Mesenchymal stem cell (in vitro differentiated cells and primary cell): ENCODE measurements around the gene KRT20.

Source experiments
- DNase-seq: peaks from one replicate; pipeline ENCODE4 v3.0.0-alpha.2; 2013
- H2AFZ ChIP-seq: one replicate; pipeline ENCODE4 v1.6.1; 2013; ENCODE audit warnings: low read depth, mild to moderate bottlenecking, control low read depth, inconsistent platforms, low read length, moderate library complexity
- H2AK5ac ChIP-seq: 2 replicates; pipeline ENCODE4 v1.6.1; 2013; ENCODE audit warnings: low read length, moderate library complexity, mild to moderate bottlenecking, inconsistent platforms; ENCODE audit not compliant: severe bottlenecking
- H2BK120ac ChIP-seq: one replicate; pipeline ENCODE4 v1.6.1; 2013; ENCODE audit warnings: low read depth, mild to moderate bottlenecking, inconsistent platforms, low read length, moderate library complexity
- H2BK12ac ChIP-seq, 2 experiments: one replicate each; pipeline ENCODE4 v1.6.1; 2013; ENCODE audit warnings: inconsistent platforms in 2 of 2, low read length in 2 of 2, mild to moderate bottlenecking in 2 of 2, moderate library complexity in 2 of 2, control low read depth in 1 of 2
- H2BK15ac ChIP-seq: one replicate; pipeline ENCODE4 v1.6.1; 2013; ENCODE audit warnings: mild to moderate bottlenecking, low read depth, inconsistent platforms; ENCODE audit not compliant: poor library complexity, severe bottlenecking
- H2BK5ac ChIP-seq: 2 replicates; pipeline ENCODE4 v1.6.1; 2013; ENCODE audit warnings: low read depth, mild to moderate bottlenecking, low read length, control low read depth, inconsistent platforms; ENCODE audit not compliant: poor library complexity, severe bottlenecking
- H3K14ac ChIP-seq, 2 experiments: one replicate each; pipeline ENCODE4 v1.6.1; 2013; ENCODE audit warnings: inconsistent platforms in 2 of 2, low read length in 2 of 2, control low read depth in 1 of 2, mild to moderate bottlenecking in 1 of 2, moderate library complexity in 1 of 2
- H3K18ac ChIP-seq, 2 experiments: one replicate each; pipeline ENCODE4 v1.6.1; 2013; ENCODE audit warnings: inconsistent platforms in 2 of 2, low read length in 2 of 2, control low read depth in 1 of 2, low read depth in 1 of 2, mild to moderate bottlenecking in 1 of 2
- H3K23ac ChIP-seq, 2 experiments: one replicate each; pipeline ENCODE4 v1.6.1; 2013; ENCODE audit warnings: inconsistent platforms in 2 of 2, low read length in 2 of 2, mild to moderate bottlenecking in 2 of 2, moderate library complexity in 2 of 2, control low read depth in 1 of 2
- H3K27ac ChIP-seq: 2 replicates; pipeline ENCODE4 v1.5.1; 2013; ENCODE audit warnings: mild to moderate bottlenecking, moderate library complexity, low read length, control low read depth, inconsistent platforms; ENCODE audit not compliant: poor library complexity, severe bottlenecking
- H3K27me3 ChIP-seq, 2 experiments: 2 replicates each; pipeline versions ENCODE4 v1.6.1 to v1.7.0; 2013; ENCODE audit warnings: low read length in 2 of 2, mild to moderate bottlenecking in 2 of 2, moderate library complexity in 2 of 2, control low read depth in 1 of 2, inconsistent platforms in 1 of 2; ENCODE audit not compliant: control insufficient read depth in 1 of 2, insufficient read depth in 1 of 2
- H3K36me3 ChIP-seq, 2 experiments: 2 replicates each; pipeline versions ENCODE4 v1.6.1 to v1.7.0; 2013; ENCODE audit warnings: low read length in 2 of 2, control low read depth in 1 of 2, inconsistent platforms in 1 of 2, low read depth in 1 of 2, mild to moderate bottlenecking in 1 of 2; ENCODE audit not compliant: insufficient read depth in 2 of 2, control insufficient read depth in 1 of 2
- H3K4ac ChIP-seq, 2 experiments: one replicate each; pipeline ENCODE4 v1.6.1; 2013; ENCODE audit warnings: inconsistent platforms in 2 of 2, low read length in 2 of 2, mild to moderate bottlenecking in 2 of 2, moderate library complexity in 2 of 2, control low read depth in 1 of 2, low read depth in 1 of 2
- H3K4me1 ChIP-seq: 2 replicates; pipeline ENCODE4 v1.6.1; 2013; ENCODE audit warnings: low read depth, low read length, control low read depth; ENCODE audit not compliant: control insufficient read depth, insufficient read depth
- H3K4me2 ChIP-seq: 2 replicates; pipeline ENCODE4 v1.6.1; 2013; ENCODE audit warnings: low read length, mild to moderate bottlenecking, inconsistent platforms; ENCODE audit not compliant: poor library complexity, severe bottlenecking
- H3K4me3 ChIP-seq, 2 experiments: 2 replicates each; pipeline versions ENCODE4 v1.5.1 to v1.7.0; 2013; ENCODE audit warnings: low read length in 2 of 2, mild to moderate bottlenecking in 2 of 2, control low read depth in 1 of 2, low read depth in 1 of 2; ENCODE audit not compliant: insufficient read depth in 1 of 2
- H3K79me1 ChIP-seq: replicated peaks from 2 replicates; pipeline ENCODE4 v1.6.1; 2013; ENCODE audit warnings: mild to moderate bottlenecking, control low read depth, low read length, inconsistent platforms; ENCODE audit not compliant: poor library complexity, severe bottlenecking
- H3K9ac ChIP-seq: 2 replicates; pipeline ENCODE4 v1.7.0; 2013; ENCODE audit warnings: mild to moderate bottlenecking, low read length, moderate library complexity
- H3K9me3 ChIP-seq: 2 replicates; pipeline ENCODE4 v1.7.0; 2013; ENCODE audit warnings: mild to moderate bottlenecking, low read length; ENCODE audit not compliant: control insufficient read depth
- H4K8ac ChIP-seq: one replicate; pipeline ENCODE4 v1.6.1; 2013; ENCODE audit warnings: inconsistent platforms, mild to moderate bottlenecking, low read length, moderate library complexity
- H4K91ac ChIP-seq: one replicate; pipeline ENCODE4 v1.6.1; 2013; ENCODE audit warnings: mild to moderate bottlenecking, low read length, inconsistent platforms
- WGBS: methylation state at CpG from one replicate; pipeline ENCODE4 v1.1.7; 2013; ENCODE audit warnings: mixed read lengths; 5-methylcytosine and 5-hydroxymethylcytosine counted together

KRT20 gene

DNA sequence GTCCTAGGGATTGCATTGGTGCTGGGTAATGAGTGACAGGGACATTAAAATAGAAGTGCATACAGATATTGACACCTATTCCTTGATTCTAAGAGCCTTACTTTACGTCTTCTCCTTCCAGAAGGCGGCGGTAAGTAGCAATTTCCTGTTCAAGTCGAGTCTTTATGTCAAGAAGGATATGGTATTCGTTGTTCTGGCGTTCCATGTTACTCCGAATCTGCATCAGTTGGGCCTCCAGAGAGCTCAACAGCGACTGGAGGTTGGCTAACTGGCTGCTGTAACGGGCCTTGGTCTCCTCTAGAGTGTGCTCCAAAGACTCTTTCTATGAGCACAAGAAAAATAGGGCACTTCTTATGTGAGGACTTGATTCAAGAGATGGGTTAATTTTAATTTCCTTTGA is 7.0 kb downstream of the KRT20 start:
- no peak overlapping the region for H3K14ac ChIP-seq
- H2AFZ ChIP-seq, result no peak overlapping the region
- 84% methylated on average over 9 of the region's 9 CpGs for WGBS
- H2AK5ac ChIP-seq, result no peak overlapping the region
- H2BK5ac ChIP-seq, result no peak overlapping the region
- no peak overlapping the region for H4K91ac ChIP-seq
- no peaks in the 10 kb centered on the region for H3K36me3 ChIP-seq
- no peaks in the 10 kb centered on the region for H3K4me1 ChIP-seq
- H3K4ac ChIP-seq, result no peak overlapping the region
- H3K27ac ChIP-seq, result no peak overlapping the region
- no peak overlapping the region for H3K4me2 ChIP-seq
- no peak overlapping the region for H3K9ac ChIP-seq
- no peak for DNase-seq
- no peaks in the 10 kb centered on the region for H3K79me1 ChIP-seq
- no peak overlapping the region for H4K8ac ChIP-seq
- H3K18ac ChIP-seq, result no peak overlapping the region
- H3K4me3 ChIP-seq, result no peak overlapping the region
- no peak overlapping the region for H2BK12ac ChIP-seq
- no peaks in the 10 kb centered on the region for H3K9me3 ChIP-seq
- H2BK120ac ChIP-seq, result no peak overlapping the region
- H2BK15ac ChIP-seq, result no peak overlapping the region
- no peaks in the 10 kb centered on the region for H3K27me3 ChIP-seq
- no peak overlapping the region for H3K23ac ChIP-seq

DNA sequence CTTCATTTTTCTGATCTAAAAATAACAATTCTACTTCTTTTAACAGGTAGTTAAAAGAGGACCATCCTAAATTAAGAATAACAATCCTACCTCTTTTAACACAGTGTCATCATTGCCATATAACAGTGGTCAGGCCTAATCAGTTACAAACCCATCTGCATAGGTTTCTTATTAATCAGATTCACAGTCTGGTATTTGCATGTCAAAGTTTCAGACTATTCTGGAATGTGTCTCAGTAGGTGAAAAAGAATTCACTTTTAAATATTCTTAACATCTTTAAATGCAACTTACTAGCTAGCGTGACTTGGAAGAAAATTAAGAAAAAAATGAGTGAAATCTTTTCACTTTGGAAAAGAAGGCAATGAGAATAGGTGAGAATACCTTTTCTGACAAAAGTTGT is 11.2 kb downstream of the KRT20 start:
- Histone ChIP-seq H3K9me3 (no peaks in the 10 kb centered on the region), H3K27me3 (no peaks in the 10 kb centered on the region), H3K18ac (no peak overlapping the region), H2BK12ac (no peak overlapping the region), H3K9ac (no peak overlapping the region), H3K27ac (no peak overlapping the region), H3K79me1 (no peaks in the 10 kb centered on the region), H2AK5ac (no peak overlapping the region), H3K36me3 (no peaks in the 10 kb centered on the region), H3K4me3 (no peak overlapping the region), H3K4me2 (no peak overlapping the region), H4K8ac (no peak overlapping the region), H3K4me1 (no peaks in the 10 kb centered on the region), H3K4ac (no peak overlapping the region), H4K91ac (no peak overlapping the region), H3K23ac (no peak overlapping the region), H2BK120ac (no peak overlapping the region), H2AFZ (no peak overlapping the region), H3K14ac (no peak overlapping the region), H2BK5ac (no peak overlapping the region), H2BK15ac (no peak overlapping the region)
- no peak for DNase-seq
- 100% methylated on average over 1 of the region's 1 CpG for WGBS

DNA sequence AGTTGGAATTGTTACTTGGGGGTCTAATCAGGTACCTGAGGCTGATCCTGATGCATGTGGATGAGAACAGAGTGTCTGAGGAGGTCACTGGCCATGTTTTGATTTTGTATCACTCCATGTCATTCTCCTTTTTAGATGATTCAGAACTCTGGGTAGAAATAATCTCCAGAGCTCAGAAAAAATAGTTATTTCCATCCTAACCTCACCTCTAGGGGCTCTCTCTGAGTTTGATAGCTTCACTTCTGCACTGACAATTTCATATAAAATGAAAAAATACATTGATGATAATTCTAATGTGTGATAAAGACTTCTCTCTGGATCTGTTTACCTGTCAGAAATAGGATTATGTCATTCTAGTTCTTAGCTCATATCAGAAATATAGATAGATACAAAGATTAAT is 11.8 kb downstream of the KRT20 start:
- no peak overlapping the region for H3K27ac ChIP-seq
- no peak overlapping the region for H2BK15ac ChIP-seq
- no peak overlapping the region for H2AFZ ChIP-seq
- no peak overlapping the region for H4K8ac ChIP-seq
- H3K23ac ChIP-seq, result no peak overlapping the region
- no peak overlapping the region for H4K91ac ChIP-seq
- H3K27me3 ChIP-seq, result no peaks in the 10 kb centered on the region
- no peaks in the 10 kb centered on the region for H3K79me1 ChIP-seq
- no peak overlapping the region for H3K9ac ChIP-seq
- H3K36me3 ChIP-seq, result no peaks in the 10 kb centered on the region
- no peak overlapping the region for H3K14ac ChIP-seq
- no peak overlapping the region for H2BK12ac ChIP-seq
- DNase-seq, result no peak
- no peak overlapping the region for H3K4ac ChIP-seq
- no peak overlapping the region for H3K18ac ChIP-seq
- H3K9me3 ChIP-seq, result no peaks in the 10 kb centered on the region
- H3K4me3 ChIP-seq, result no peak overlapping the region
- no peak overlapping the region for H2BK120ac ChIP-seq
- no peak overlapping the region for H2AK5ac ChIP-seq
- H3K4me2 ChIP-seq, result no peak overlapping the region
- no peaks in the 10 kb centered on the region for H3K4me1 ChIP-seq
- no peak overlapping the region for H2BK5ac ChIP-seq

DNA sequence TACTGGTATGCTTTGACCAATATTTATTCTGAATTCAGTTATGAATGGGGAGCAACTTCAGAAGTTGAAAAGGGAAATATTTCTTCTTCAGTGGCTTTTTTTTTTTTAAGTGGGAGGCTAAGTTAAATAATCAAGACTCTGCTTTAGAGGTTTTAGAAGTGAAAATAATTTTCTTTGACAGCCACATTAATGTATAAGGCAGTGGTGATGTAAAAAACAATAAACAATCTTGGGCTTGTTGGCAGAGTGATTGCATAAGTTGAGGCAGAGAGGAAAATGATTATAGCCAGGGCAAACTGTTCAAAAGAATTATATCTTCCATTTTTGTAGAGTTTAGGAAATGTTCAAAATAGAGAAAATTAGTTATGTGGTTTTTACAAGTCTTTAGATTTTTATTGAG is 12.6 kb downstream of the KRT20 start:
- no peak overlapping the region for H2BK5ac ChIP-seq
- H2BK120ac ChIP-seq, result no peak overlapping the region
- no peaks in the 10 kb centered on the region for H3K9me3 ChIP-seq
- H3K27me3 ChIP-seq, result no peaks in the 10 kb centered on the region
- no peak overlapping the region for H3K23ac ChIP-seq
- no peak overlapping the region for H3K18ac ChIP-seq
- no peak for DNase-seq
- H4K8ac ChIP-seq, result no peak overlapping the region
- no peak overlapping the region for H3K4ac ChIP-seq
- no peak overlapping the region for H2AFZ ChIP-seq
- H3K4me3 ChIP-seq, result no peak overlapping the region
- no peak overlapping the region for H4K91ac ChIP-seq
- H3K27ac ChIP-seq, result no peak overlapping the region
- H3K79me1 ChIP-seq, result no peaks in the 10 kb centered on the region
- no peak overlapping the region for H3K4me2 ChIP-seq
- H3K14ac ChIP-seq, result no peak overlapping the region
- no peak overlapping the region for H2BK12ac ChIP-seq
- no peaks in the 10 kb centered on the region for H3K4me1 ChIP-seq
- no peak overlapping the region for H3K9ac ChIP-seq
- H3K36me3 ChIP-seq, result no peaks in the 10 kb centered on the region
- no peak overlapping the region for H2AK5ac ChIP-seq
- H2BK15ac ChIP-seq, result no peak overlapping the region
